Activated CD8-positive, alpha-beta T cell treated with anti-CD3 and anti-CD28 coated beads, Interleukin-2, amount 10 ng/mL, durations not matched to agents 7 days and 5 days (primary cell): ENCODE results near the gene MITD1. TPM values are rescaled to one million over a fixed set of nuclear protein-coding genes. Genes with fewer than 3 reads are reported as not detected.
A peak's percentile ranks its signal among the peaks of the same experiment; 100 is the strongest.
"Not testable (repeated sequence)": the region's sequence is repeated elsewhere in the genome, so short reads cannot be mapped to it uniquely, and the experiment has no call there.

Source experiments
- ATAC-seq: fragments of 150-1000 bp; cut with Tn5 transposase; one replicate; pipeline ENCODE4 v1.10.0; 2021; ENCODE audit warnings: moderate library complexity
- CTCF ChIA-PET: fragments of 350-600 bp; sonication (Branson Sonifier 250); formaldehyde crosslinking; loops from one replicate; lab custom pipeline; 2021; ENCODE audit warnings: antibody characterized with exemption; lab: Charles Lee
- POLR2A ChIA-PET: fragments of 350-600 bp; sonication (Branson Sonifier 250); formaldehyde crosslinking; loops from one replicate; lab custom pipeline; 2021; ENCODE audit warnings: antibody characterized with exemption; lab: Charles Lee
- DNase-seq: peaks from one replicate; pipeline ENCODE4 v3.0.0-alpha.2; 2020
- H3K27ac Mint-ChIP-seq: one replicate; pipeline ENCODE4 v1.8.0; 2021; ENCODE audit warnings: mild to moderate bottlenecking, mixed read lengths
- H3K27me3 Mint-ChIP-seq: one replicate; pipeline ENCODE4 v1.8.0; 2021; ENCODE audit warnings: low read depth, mixed read lengths
- H3K36me3 Mint-ChIP-seq: one replicate; pipeline ENCODE4 v1.8.0; 2021; ENCODE audit warnings: low read depth, mixed read lengths
- H3K4me1 Mint-ChIP-seq: one replicate; pipeline ENCODE4 v1.8.0; 2021; ENCODE audit warnings: low read depth, mixed read lengths
- H3K4me3 Mint-ChIP-seq: one replicate; pipeline ENCODE4 v1.8.0; 2021; ENCODE audit warnings: mild to moderate bottlenecking, mixed read lengths
- H3K9me3 Mint-ChIP-seq: one replicate; pipeline ENCODE4 v1.8.0; 2022; ENCODE audit warnings: mixed read lengths; ENCODE audit not compliant: insufficient read depth
- total RNA-seq, 2 experiments: library from RNA; stranded (reverse); gene quantifications; one replicate each; pipeline ENCODE4 v1.2.3, GENCODE V29; 2021

The MITD1 gene
- 10 to 100 TPM; 51.3 to 53.3 TPM for total RNA-seq

GRCh38 chr2:99180755-99181623, at the start of gene MITD1, which contains the start of gene MRPL30:
Gene MITD1, minus strand, starts transcription at chr2:99181058. Its CDS starts 77 bp downstream, at chr2:99180981.
Gene MRPL30, plus strand, starts transcription at chr2:99181184. Its CDS starts 5,020 bp downstream, at chr2:99186204.
- peak; percentile 91 for ATAC-seq
- no peaks in the 10 kb centered on the region for H3K9me3 Mint-ChIP-seq

GRCh38 chr2:99217929-99218501, 37.2 kb upstream of the MITD1 start:
- Mint-ChIP-seq H3K4me3 (no peak overlapping the region), H3K9me3 (no peaks in the 10 kb centered on the region), H3K4me1 (peaks cover 6% of the 10 kb centered on the region), H3K27me3 (no peaks in the 10 kb centered on the region), H3K27ac (no peak overlapping the region), H3K36me3 (no peaks in the 10 kb centered on the region)
- ATAC-seq (peak; percentile 15), DNase-seq (no peak)
- POLR2A ChIA-PET: no interaction called here
- CTCF ChIA-PET: no interaction called here

More at GRCh38 chr2:99180755-99181623, at the start of gene MITD1, which contains the start of gene MRPL30:
- DNase-seq: peak; percentile 94
- Mint-ChIP-seq H3K27me3 (no peaks in the 10 kb centered on the region), H3K4me3 (peak within 1 kb of the TSS; percentile 97), H3K4me1 (peaks cover 41% of the 10 kb centered on the region), H3K36me3 (peaks cover 20% of the 10 kb centered on the region), H3K27ac (peak within 1 kb of the TSS; percentile 92)
- CTCF ChIA-PET: interaction anchor here (0.6 to 2.7 kb wide), 13 partner anchors 10 to 768 kb away, joined by 3 to 17 read pairs (median 4); partner anchors contain the start of genes C2orf15, EIF5B, LIPT1 and REV1
- POLR2A ChIA-PET: interaction anchor here (0.5 to 1.8 kb wide), 11 partner anchors 12 to 572 kb away, joined by 3 to 23 read pairs (median 3); partner anchors contain the start of genes C2orf15, EIF5B, LIPT1 and TSGA10

- DNase-seq: no peak
- Mint-ChIP-seq H3K9me3 (no peaks in the 10 kb centered on the region), H3K27ac (no peak overlapping the region), H3K4me3 (no peak overlapping the region), H3K4me1 (peaks cover 6% of the 10 kb centered on the region), H3K27me3 (no peaks in the 10 kb centered on the region), H3K36me3 (no peaks in the 10 kb centered on the region)
- CTCF ChIA-PET: no interaction called here
- no peak for ATAC-seq
- POLR2A ChIA-PET: no interaction called here
Observed at GRCh38 chr2:99216096-99216495, 35.2 kb upstream of the MITD1 start.

- Mint-ChIP-seq H3K36me3 (peaks cover 19% of the 10 kb centered on the region), H3K27ac (no peak overlapping the region), H3K27me3 (no peaks in the 10 kb centered on the region), H3K9me3 (peaks cover 19% of the 10 kb centered on the region), H3K4me1 (peaks cover 4% of the 10 kb centered on the region), H3K4me3 (no peak overlapping the region)
- POLR2A ChIA-PET: no interaction called here
- CTCF ChIA-PET: no interaction called here
- DNase-seq (no peak), ATAC-seq (no peak)
Observed at GRCh38 chr2:99205491-99205890, 24.6 kb upstream of the MITD1 start.

- peaks cover 14% of the 10 kb centered on the region for H3K36me3 Mint-ChIP-seq
- ChIA-PET CTCF (interaction anchor here (1.5 kb wide), 1 partner anchor 11 kb away, joined by 3 read pairs; no protein-coding TSS in a partner anchor), POLR2A (no interaction called here)
- no peak for ATAC-seq
- H3K27me3 Mint-ChIP-seq: no peaks in the 10 kb centered on the region
- H3K4me1 Mint-ChIP-seq: peaks cover 3% of the 10 kb centered on the region
- DNase-seq: no peak
- peaks cover 14% of the 10 kb centered on the region for H3K9me3 Mint-ChIP-seq
- no peak overlapping the region for H3K27ac Mint-ChIP-seq
- H3K4me3 Mint-ChIP-seq: no peak overlapping the region
Observed at GRCh38 chr2:99201959-99202678, 21.3 kb upstream of the MITD1 start.

GRCh38 chr2:99200076-99200800, 19.4 kb upstream of the MITD1 start:
- ATAC-seq: no peak
- no peak overlapping the region for H3K27ac Mint-ChIP-seq
- peaks cover 19% of the 10 kb centered on the region for H3K36me3 Mint-ChIP-seq
- CTCF ChIA-PET: interaction anchor here (0.8 kb wide), 2 partner anchors 10 to 14 kb away, joined by 3 read pairs; no protein-coding TSS in a partner anchor
- H3K9me3 Mint-ChIP-seq: peaks cover 2% of the 10 kb centered on the region
- no peaks in the 10 kb centered on the region for H3K27me3 Mint-ChIP-seq
- peaks cover 3% of the 10 kb centered on the region for H3K4me1 Mint-ChIP-seq
- POLR2A ChIA-PET: no interaction called here
- H3K4me3 Mint-ChIP-seq: no peak overlapping the region
- DNase-seq: no peak

- CTCF ChIA-PET: interaction anchor here (1.4 to 1.9 kb wide), 2 partner anchors 10 to 40 kb away, joined by 3 to 4 read pairs; no protein-coding TSS in a partner anchor
- no peak overlapping the region for H3K27ac Mint-ChIP-seq
Observed at GRCh38 chr2:99198103-99198841, 17.4 kb upstream of the MITD1 start.

GRCh38 chr2:99192364-99192763, 11.5 kb upstream of the MITD1 start:
- H3K27me3 Mint-ChIP-seq, H3K4me3 Mint-ChIP-seq, H3K27ac Mint-ChIP-seq, H3K9me3 Mint-ChIP-seq, ATAC-seq, CTCF ChIA-PET, DNase-seq, H3K4me1 Mint-ChIP-seq: not testable (repeated sequence)
- POLR2A ChIA-PET: interaction anchor here (1.7 kb wide), 1 partner anchor 12 kb away, joined by 3 read pairs; no protein-coding TSS in a partner anchor
- peaks cover 52% of the 10 kb centered on the region for H3K36me3 Mint-ChIP-seq

More at GRCh38 chr2:99198103-99198841, 17.4 kb upstream of the MITD1 start:
- H3K36me3 Mint-ChIP-seq: peaks cover 20% of the 10 kb centered on the region
- POLR2A ChIA-PET: no interaction called here
- no peaks in the 10 kb centered on the region for H3K9me3 Mint-ChIP-seq
- no peak overlapping the region for H3K4me3 Mint-ChIP-seq
- H3K27me3 Mint-ChIP-seq: no peaks in the 10 kb centered on the region
- no peak for DNase-seq
- no peak for ATAC-seq
- H3K4me1 Mint-ChIP-seq: peaks cover 3% of the 10 kb centered on the region

GRCh38 chr2:99190548-99190947, 9.7 kb upstream of the MITD1 start:
- ChIA-PET POLR2A (no interaction called here), CTCF (interaction anchor here (0.8 to 1.0 kb wide), 3 partner anchors 10 to 35 kb away, joined by 3 read pairs; partner anchors contain the start of gene MITD1)

GRCh38 chr2:99188357-99188756, 7.5 kb upstream of the MITD1 start:
- Mint-ChIP-seq H3K27ac (no peak overlapping the region), H3K4me3 (no peak overlapping the region), H3K9me3 (no peaks in the 10 kb centered on the region), H3K4me1 (peaks cover 3% of the 10 kb centered on the region), H3K36me3 (peaks cover 42% of the 10 kb centered on the region), H3K27me3 (no peaks in the 10 kb centered on the region)
- ChIA-PET CTCF (interaction anchor here (0.9 kb wide), 1 partner anchor 9 kb away, joined by 3 read pairs; no protein-coding TSS in a partner anchor), POLR2A (no interaction called here)
- ATAC-seq: no peak
- no peak for DNase-seq

More at GRCh38 chr2:99190548-99190947, 9.7 kb upstream of the MITD1 start:
- peaks cover 48% of the 10 kb centered on the region for H3K36me3 Mint-ChIP-seq
- H3K27ac Mint-ChIP-seq: no peak overlapping the region
- H3K4me3 Mint-ChIP-seq: no peak overlapping the region
- DNase-seq (no peak), ATAC-seq (peak; percentile 36)
- H3K9me3 Mint-ChIP-seq: no peaks in the 10 kb centered on the region
- no peaks in the 10 kb centered on the region for H3K27me3 Mint-ChIP-seq
- H3K4me1 Mint-ChIP-seq: no peaks in the 10 kb centered on the region
